SK-MEL-5 (cell line): ENCODE results near the gene AP1M2. TPM values are rescaled to one million over a fixed set of nuclear protein-coding genes. Genes with fewer than 3 reads are reported as not detected.

Experiments
- DNase-seq: peaks from one replicate; pipeline ENCODE4 v3.0.0-alpha.2; 2016; ENCODE audit warnings: low read depth, low spot score
- in situ Hi-C: cut with HindIII; loops from 2 replicates; pipeline ENCODE4 v1.10.0; 2016; ENCODE audit warnings: low sequenced_read_pairs, high pct_unique_total_duplicates, low pct_unique_long_range_greater_than_20kb
- polyA plus RNA-seq, 2 experiments: library from polyadenylated mRNA; depleted of rRNA; stranded (reverse); fragments of >200 nt; gene quantifications; 2 replicates each; pipeline ENCODE4 v1.2.3, GENCODE V29; 2015
- total RNA-seq: library from RNA; depleted of rRNA; stranded (reverse); fragments of >200 nt; shearing (Covaris generic); gene quantifications from 2 replicates; pipeline ENCODE4 v1.2.3, GENCODE V29; 2014; rRNA removed

Gene AP1M2
- not detected in 2 replicates for total RNA-seq
- polyA plus RNA-seq (2015; cell fraction: cytosol; rRNA removed), result not detected in 2 replicates
- not detected in 2 replicates for polyA plus RNA-seq (2015; cell fraction: nucleus; rRNA removed)

DNA sequence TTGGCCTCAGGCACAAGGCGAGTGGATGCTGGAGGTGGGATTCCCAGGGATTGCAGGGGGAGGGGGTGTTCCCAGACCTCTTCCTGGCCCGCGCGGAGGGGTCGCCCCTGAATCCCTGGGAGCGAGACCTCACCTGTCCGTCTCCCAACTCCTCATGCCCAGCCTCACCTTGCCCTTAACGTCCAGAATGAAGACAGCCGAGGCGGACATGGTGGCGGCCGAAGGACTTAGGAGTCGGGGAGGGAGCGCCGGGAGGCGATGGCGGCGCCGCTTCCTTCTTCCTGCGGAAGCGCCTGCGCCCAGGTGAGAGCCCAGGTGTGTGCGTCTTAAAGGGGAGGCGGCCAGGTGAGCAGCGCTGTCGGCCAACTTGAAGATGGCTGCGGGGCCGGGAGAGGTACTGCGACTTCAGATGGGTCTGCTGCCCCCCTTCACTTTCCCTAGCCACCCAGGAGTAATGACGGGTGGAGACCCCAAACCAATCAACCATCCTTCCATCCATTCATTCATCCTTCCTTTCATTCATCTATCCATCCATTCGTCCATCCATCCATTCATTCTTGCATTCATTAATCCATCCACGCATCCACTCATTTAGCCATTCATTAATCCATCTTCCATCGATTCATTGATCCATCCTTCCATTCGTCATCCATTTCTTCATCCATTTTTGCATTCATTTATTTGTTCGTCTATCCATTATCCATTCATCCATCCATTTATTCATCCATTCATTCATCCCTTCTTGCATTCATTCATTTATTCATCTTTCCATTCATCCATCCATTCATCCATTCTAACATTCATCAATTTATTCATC lies at the start of gene AP1M2:
AP1M2 (minus strand) TSS at position 291 of the 817 bp plus-strand sequence; CDS start at position 210, 81 bp downstream.
- DNase-seq, result no peak
- in situ Hi-C loops, result no loop called here

- no peak for DNase-seq
- in situ Hi-C loops, result no loop called here
Observed at GRCh38 chr19:10636304-10636972, 49.3 kb upstream of the AP1M2 start.

- in situ Hi-C loops, result no loop called here
- no peak for DNase-seq
Observed at GRCh38 chr19:10634963-10635362, 47.9 kb upstream of the AP1M2 start.

DNA sequence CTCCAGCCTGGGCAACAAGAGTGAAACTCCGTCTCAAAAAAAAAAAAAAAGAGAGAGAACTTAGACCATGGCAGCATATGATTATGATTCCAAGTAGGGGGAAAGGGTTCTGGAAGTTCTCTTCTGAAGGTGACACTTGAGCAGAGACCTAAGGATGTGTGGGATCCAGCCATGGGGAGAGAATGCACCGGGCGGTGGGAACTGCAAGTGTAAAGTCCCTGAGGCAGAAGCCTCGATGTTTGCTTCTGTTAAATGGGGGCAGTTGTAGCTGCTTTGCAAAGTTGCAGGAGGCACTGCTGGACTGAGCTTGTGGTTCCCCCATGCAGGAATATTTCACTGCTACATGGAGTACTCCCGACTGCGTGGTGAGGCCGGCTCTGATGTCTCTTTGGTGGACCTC lies 47.3 kb upstream of the AP1M2 start:
- in situ Hi-C loops, result no loop called here

DNA sequence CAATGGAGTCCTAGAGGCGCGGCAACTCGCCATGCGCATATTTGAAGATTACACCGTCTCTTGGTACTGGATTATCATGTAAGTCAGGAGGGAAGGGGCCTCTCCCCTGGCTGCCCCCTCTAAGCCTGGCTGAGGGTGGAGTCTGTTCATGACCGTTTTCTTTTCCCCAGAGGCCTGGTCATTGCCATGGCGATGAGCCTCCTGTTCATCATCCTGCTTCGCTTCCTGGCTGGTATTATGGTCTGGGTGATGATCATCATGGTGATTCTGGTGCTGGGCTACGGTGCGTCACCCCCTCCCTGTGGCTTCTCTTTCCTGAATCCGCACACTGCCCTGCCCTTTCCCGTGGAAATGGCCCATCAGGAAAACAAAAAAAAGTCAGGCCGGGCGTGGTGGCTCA lies 44.8 kb upstream of the AP1M2 start:
- in situ Hi-C loops, result no loop called here
- DNase-seq, result no peak

More for the DNA sequence above, 47.3 kb upstream of the AP1M2 start:
- no peak for DNase-seq

GRCh38 chr19:10625762-10626138 lies 38.6 kb upstream of the AP1M2 start:
- no peak for DNase-seq
- in situ Hi-C loops, result no loop called here

DNA sequence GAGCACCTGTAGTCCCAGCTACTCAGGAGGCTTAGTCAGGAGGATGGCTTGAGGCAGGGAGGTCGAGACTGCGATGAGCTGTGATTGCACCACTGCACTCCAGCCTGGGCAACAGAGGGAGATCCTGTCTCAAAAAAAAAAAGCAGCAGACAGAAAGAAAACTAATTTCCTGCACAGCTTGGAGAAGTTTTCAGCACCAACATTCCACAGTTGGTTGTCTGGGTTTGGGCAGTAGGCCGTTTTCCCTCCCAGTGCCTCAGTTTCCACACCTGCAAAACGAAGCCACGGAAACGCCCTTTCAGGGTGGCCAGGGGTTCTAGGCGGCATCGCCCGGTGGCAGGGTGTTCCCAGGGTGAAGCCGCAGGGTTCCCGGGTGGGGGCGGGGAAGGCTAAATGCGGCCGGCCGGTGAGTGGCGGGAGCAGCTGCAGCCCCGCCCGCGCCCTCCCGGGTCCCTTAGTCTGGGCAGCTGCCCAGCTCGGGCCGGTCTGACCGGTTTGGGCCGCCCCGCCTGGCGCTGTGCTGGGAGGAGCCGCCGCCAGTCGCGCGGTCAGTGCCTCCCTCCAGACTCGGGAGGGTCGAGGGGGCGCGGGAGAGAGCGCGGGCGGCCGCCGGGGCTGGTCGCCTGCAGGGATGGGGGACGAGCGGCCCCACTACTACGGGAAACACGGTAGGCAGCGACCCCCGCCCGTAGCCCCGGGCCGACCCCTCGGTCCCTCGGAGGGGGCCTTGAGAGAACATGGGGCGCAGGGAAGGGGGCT lies 38.1 kb upstream of the AP1M2 start, which contains the start of gene SLC44A2:
SLC44A2 (plus strand) TSS at position 551 of the 759 bp plus-strand sequence; CDS start at position 632, 81 bp downstream.
- in situ Hi-C loops, result no loop called here
- no peak for DNase-seq

DNA sequence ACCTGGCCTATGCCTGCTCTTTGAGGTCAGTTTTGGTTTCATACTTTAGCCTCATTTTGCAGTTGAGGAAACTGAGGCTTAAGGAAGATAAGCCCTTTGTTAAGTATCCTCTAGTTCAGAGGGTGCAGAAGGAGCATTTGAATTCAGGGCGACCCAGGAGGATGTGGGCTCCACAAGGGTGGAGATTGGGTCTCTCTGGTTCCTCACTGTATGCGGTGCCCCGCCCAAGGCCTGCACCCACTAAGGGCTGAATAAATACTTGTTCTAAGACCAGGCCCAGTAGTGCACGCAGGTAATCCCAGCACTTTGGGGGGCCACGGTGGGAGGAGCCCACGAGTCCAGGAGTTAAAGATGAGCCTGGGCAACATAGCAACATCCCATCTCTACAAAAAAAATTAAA lies 37.5 kb upstream of the AP1M2 start:
- no peak for DNase-seq
- in situ Hi-C loops, result no loop called here

GRCh38 chr19:10621966-10622365 lies 34.9 kb upstream of the AP1M2 start:
- in situ Hi-C loops, result no loop called here
- no peak for DNase-seq

DNA sequence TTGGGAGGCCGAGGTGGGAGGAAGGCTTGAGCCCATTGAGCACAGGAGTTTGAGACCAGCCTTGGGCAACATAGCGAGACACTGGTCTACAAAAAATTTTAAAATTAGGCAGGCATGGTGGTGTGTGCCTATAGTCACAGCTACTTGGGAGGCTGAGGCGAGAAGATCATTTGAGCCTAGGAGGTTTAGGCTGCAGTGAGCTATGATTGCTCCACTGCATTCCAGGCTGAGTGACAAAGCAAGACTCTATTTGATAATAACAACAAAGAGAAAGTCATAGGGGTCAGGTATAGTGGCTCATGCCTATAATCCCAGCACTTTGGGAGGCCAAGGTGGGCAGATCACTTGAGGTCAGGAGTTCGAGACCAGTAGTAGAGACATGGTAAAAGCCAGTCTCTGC lies 33.7 kb upstream of the AP1M2 start:
- in situ Hi-C loops, result no loop called here
- no peak for DNase-seq

DNA sequence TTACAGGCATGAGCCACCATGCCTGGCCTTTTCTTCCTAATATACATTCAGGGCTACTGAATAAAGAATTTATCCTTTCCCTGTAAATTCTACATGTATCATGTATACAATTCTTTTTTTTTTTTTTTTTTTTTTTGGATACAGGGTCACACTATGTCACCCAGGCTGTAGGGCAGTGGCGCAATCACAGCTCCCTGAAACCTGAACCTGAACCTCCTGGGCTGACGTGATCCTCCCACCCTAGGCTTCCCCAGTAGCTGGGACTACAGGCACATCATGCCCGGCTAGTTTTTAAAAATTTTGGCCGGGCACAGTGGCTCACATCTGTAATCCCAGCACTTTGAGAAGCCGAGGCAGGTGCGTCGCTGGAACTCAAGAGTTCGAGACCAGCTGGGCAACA lies 31.7 kb upstream of the AP1M2 start:
- in situ Hi-C loops, result no loop called here
- no peak for DNase-seq

- in situ Hi-C loops, result no loop called here
- DNase-seq, result no peak
Observed at GRCh38 chr19:10617409-10618121, 30.5 kb upstream of the AP1M2 start.

- DNase-seq, result no peak
- in situ Hi-C loops, result no loop called here
Observed at GRCh38 chr19:10615429-10616023, 28.4 kb upstream of the AP1M2 start.

GRCh38 chr19:10612499-10613119 lies 25.5 kb upstream of the AP1M2 start:
- in situ Hi-C loops, result no loop called here
- no peak for DNase-seq

- in situ Hi-C loops, result no loop called here
- DNase-seq, result no peak
Observed at GRCh38 chr19:10611907-10612306, 24.8 kb upstream of the AP1M2 start.

- in situ Hi-C loops, result no loop called here
- DNase-seq, result no peak
Observed at GRCh38 chr19:10604460-10604980, 17.4 kb upstream of the AP1M2 start.
